K562 (cell line): ENCODE results near the gene CRACR2B. TPM values are rescaled to one million over a fixed set of nuclear protein-coding genes. Genes with fewer than 3 reads are reported as not detected.

Source experiments
- CBX5 ChIP-seq: IDR thresholded peaks from 2 replicates; pipeline ENCODE4 v1.6.1; 2014; ENCODE audit warnings: low read depth, borderline replicate concordance
- CC2D1A ChIP-seq: fragments of 450-650 bp; IDR thresholded peaks from 2 replicates; pipeline ENCODE4 v1.6.1; 2017; ENCODE audit warnings: mild to moderate bottlenecking
- FOXK2 ChIP-seq, 2 experiments: fragments of 450-650 bp; IDR thresholded peaks in 1 of 2; conservative IDR thresholded peaks in 1 of 2; 2 replicates each; pipeline ENCODE4 v1.6.1; 2016; ENCODE audit warnings: low read depth in 2 of 2, mild to moderate bottlenecking in 1 of 2
- FOXP1 ChIP-seq: sonication (generic); formaldehyde crosslinking; IDR thresholded peaks from 2 replicates; pipeline ENCODE4 v1.8.0; 2022; ENCODE audit warnings: mild to moderate bottlenecking, missing genetic modification reagents
- KAT2B ChIP-seq: IDR thresholded peaks from one replicate; pipeline ENCODE4 v1.6.1; 2012; ENCODE audit warnings: low read depth, mild to moderate bottlenecking, control low read depth, inconsistent platforms, low read length, moderate library complexity
- PML ChIP-seq: IDR thresholded peaks from 2 replicates; pipeline ENCODE4 v1.6.1; 2012; ENCODE audit warnings: low read length, inconsistent platforms
- RFX1 ChIP-seq: fragments of 450-650 bp; IDR thresholded peaks from 2 replicates; pipeline ENCODE4 v1.6.1; 2016; ENCODE audit warnings: mild to moderate bottlenecking, moderate library complexity
- TCF7L2 ChIP-seq: fragments of 150-350 bp; IDR thresholded peaks from 2 replicates; pipeline ENCODE4 v1.6.1; 2016; ENCODE audit warnings: low read depth, mild to moderate bottlenecking, low read length, moderate library complexity
- ZNF239 ChIP-seq: fragments of 250-450 bp; sonication (Bioruptor Pico); IDR thresholded peaks from 2 replicates; pipeline ENCODE4 v1.4.0; 2020; ENCODE audit warnings: mild to moderate bottlenecking
- ZNF507 ChIP-seq: conservative IDR thresholded peaks from 2 replicates; pipeline ENCODE4 v1.6.1; 2017; ENCODE audit warnings: missing genetic modification characterization, missing compliant biosample characterization
- polyA plus RNA-seq, 8 experiments: library from polyadenylated mRNA; depleted of rRNA in 4 of 8; stranded (reverse) in 5 of 8; unstranded in 3 of 8; fragments of >200 nt; fragmentation: Nextera tagmentation in 2 of 8; fragmentation: Illumina TruSeq in 1 of 8; extraction: Ambion mirVana in 2 of 8; extraction: Trizol in 1 of 8; gene quantifications; 2 replicates each; pipeline versions ENCODE4 v1.2.1 to v1.2.3, GENCODE V29; 2011 to 2014; ENCODE audit warnings: inconsistent platforms in 1 of 8, missing spikeins in 1 of 8
- total RNA-seq, 7 experiments: library from RNA; depleted of rRNA in 6 of 7; stranded (reverse); fragments of >200 nt in 6 of 7; fragmentation: Illumina TruSeq in 2 of 7; extraction: Trizol in 2 of 7; gene quantifications; 2 replicates each; pipeline versions ENCODE4 v1.2.1 to v1.2.3, GENCODE V29; 2011 to 2021; ENCODE audit warnings: low replicate concordance in 1 of 7
- TF ChIP-seq, protein P1 (sequence below): sonication (generic); formaldehyde crosslinking; IDR thresholded peaks from 2 replicates; pipeline ENCODE4 v1.8.1; 2023; ENCODE audit warnings: mild to moderate bottlenecking, missing genetic modification reagents
- TF ChIP-seq, protein P2 (sequence below): fragments of 250-450 bp; sonication (Bioruptor Pico); IDR thresholded peaks from 2 replicates; pipeline ENCODE4 v1.5.0; 2020; ENCODE audit warnings: mild to moderate bottlenecking, borderline replicate concordance
- TF ChIP-seq, protein P3 (sequence below), 2 experiments: fragments of 200-800 bp in 1 of 2; sonication (Bioruptor generic) in 1 of 2; sonication (generic) in 1 of 2; formaldehyde crosslinking in 1 of 2; IDR thresholded peaks in 1 of 2; conservative IDR thresholded peaks in 1 of 2; 2 replicates each; pipeline versions ENCODE4 v1.5.0 to v1.6.1; 2016 to 2020; ENCODE audit warnings: missing compliant biosample characterization in 1 of 2, missing genetic modification characterization in 1 of 2, missing genetic modification reagents in 1 of 2
- TF ChIP-seq, protein P4 (sequence below): sonication (generic); formaldehyde crosslinking; IDR thresholded peaks from 2 replicates; pipeline ENCODE4 v1.8.0; 2022; ENCODE audit warnings: missing genetic modification reagents, mild to moderate bottlenecking, moderate library complexity, borderline replicate concordance
- TF ChIP-seq, protein P5 (sequence below): sonication (generic); formaldehyde crosslinking; IDR thresholded peaks from 2 replicates; pipeline ENCODE4 v1.8.1; 2023; ENCODE audit warnings: missing genetic modification reagents, mild to moderate bottlenecking, borderline replicate concordance

CRACR2B gene
- total and polyA plus RNA-seq, 9 of the 15 experiments (the other 6 are each of a cell fraction or from before 2014, with no cell fraction given) = 0.10 to 51.0 (median 6.0) TPM

DNA sequence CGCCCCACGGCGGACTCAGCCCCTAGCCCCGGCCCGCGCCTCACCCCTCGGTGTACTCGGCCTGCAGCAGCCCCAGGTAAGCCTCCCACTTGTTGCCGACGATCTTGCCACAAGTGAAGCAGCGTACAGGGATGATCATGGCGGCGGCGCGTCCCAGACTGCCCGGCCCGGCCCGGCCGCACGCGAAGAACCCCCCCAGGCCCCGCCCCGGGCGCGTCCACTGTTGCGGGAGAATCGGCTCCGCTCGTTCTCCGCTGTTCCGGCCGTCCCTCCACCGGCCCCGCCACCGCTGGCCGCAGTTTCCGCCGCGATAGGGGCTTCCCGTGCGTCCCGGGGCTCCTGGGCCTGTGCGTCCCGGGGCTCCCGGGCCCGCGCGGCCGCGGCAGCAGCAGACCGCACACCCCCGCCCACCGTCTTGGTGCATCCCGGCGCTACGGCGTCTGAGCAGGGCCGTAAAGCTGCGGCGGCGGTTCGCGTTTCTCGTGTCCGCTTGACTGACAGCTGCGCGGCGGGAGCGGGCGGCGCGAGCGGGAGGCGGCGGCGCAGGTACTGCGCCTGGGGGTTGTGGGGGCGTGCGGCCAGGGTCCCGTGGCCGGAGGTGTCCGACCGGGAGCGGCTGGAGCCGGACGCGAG lies 14.8 kb downstream of the CRACR2B start, which contains the start of the genes POLR2L and TSPAN4 (continued):
- TF ChIP-seq, protein P1, sequence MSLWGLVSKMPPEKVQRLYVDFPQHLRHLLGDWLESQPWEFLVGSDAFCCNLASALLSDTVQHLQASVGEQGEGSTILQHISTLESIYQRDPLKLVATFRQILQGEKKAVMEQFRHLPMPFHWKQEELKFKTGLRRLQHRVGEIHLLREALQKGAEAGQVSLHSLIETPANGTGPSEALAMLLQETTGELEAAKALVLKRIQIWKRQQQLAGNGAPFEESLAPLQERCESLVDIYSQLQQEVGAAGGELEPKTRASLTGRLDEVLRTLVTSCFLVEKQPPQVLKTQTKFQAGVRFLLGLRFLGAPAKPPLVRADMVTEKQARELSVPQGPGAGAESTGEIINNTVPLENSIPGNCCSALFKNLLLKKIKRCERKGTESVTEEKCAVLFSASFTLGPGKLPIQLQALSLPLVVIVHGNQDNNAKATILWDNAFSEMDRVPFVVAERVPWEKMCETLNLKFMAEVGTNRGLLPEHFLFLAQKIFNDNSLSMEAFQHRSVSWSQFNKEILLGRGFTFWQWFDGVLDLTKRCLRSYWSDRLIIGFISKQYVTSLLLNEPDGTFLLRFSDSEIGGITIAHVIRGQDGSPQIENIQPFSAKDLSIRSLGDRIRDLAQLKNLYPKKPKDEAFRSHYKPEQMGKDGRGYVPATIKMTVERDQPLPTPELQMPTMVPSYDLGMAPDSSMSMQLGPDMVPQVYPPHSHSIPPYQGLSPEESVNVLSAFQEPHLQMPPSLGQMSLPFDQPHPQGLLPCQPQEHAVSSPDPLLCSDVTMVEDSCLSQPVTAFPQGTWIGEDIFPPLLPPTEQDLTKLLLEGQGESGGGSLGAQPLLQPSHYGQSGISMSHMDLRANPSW (CRISPR knock-in tag) = 0 out of 2 replicates have a peak, but pooled peaks have one; percentile 44
- TF ChIP-seq FOXP1 (CRISPR knock-in tag) = no peak
- no peak for TF ChIP-seq CBX5
- TF ChIP-seq, protein P2, sequence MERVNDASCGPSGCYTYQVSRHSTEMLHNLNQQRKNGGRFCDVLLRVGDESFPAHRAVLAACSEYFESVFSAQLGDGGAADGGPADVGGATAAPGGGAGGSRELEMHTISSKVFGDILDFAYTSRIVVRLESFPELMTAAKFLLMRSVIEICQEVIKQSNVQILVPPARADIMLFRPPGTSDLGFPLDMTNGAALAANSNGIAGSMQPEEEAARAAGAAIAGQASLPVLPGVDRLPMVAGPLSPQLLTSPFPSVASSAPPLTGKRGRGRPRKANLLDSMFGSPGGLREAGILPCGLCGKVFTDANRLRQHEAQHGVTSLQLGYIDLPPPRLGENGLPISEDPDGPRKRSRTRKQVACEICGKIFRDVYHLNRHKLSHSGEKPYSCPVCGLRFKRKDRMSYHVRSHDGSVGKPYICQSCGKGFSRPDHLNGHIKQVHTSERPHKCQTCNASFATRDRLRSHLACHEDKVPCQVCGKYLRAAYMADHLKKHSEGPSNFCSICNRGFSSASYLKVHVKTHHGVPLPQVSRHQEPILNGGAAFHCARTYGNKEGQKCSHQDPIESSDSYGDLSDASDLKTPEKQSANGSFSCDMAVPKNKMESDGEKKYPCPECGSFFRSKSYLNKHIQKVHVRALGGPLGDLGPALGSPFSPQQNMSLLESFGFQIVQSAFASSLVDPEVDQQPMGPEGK (CRISPR knock-in tag) = no peak
- TF ChIP-seq RFX1 = no peak
- TF ChIP-seq, protein P3, sequence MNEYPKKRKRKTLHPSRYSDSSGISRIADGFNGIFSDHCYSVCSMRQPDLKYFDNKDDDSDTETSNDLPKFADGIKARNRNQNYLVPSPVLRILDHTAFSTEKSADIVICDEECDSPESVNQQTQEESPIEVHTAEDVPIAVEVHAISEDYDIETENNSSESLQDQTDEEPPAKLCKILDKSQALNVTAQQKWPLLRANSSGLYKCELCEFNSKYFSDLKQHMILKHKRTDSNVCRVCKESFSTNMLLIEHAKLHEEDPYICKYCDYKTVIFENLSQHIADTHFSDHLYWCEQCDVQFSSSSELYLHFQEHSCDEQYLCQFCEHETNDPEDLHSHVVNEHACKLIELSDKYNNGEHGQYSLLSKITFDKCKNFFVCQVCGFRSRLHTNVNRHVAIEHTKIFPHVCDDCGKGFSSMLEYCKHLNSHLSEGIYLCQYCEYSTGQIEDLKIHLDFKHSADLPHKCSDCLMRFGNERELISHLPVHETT (CRISPR knock-in tag; conservative IDR thresholded peaks at IDR 0.05 in 1 of 2, IDR thresholded peaks at IDR 0.05 in 1 of 2) = no peak
- TF ChIP-seq, protein P4, sequence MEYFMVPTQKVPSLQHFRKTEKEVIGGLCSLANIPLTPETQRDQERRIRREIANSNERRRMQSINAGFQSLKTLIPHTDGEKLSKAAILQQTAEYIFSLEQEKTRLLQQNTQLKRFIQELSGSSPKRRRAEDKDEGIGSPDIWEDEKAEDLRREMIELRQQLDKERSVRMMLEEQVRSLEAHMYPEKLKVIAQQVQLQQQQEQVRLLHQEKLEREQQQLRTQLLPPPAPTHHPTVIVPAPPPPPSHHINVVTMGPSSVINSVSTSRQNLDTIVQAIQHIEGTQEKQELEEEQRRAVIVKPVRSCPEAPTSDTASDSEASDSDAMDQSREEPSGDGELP = peak; percentile 45
- peak; percentile 44; the same call in 1 of the 2 replicates for TF ChIP-seq PML
- TF ChIP-seq ZNF239 = 0 out of 2 replicates have a peak, but pooled peaks have one; percentile 15
- peak in 1 of 2 experiments; percentile 98; a peak in 2 of 4 replicates for TF ChIP-seq FOXK2 (conservative IDR thresholded peaks at IDR 0.05 in 1 of 2, IDR thresholded peaks at IDR 0.05 in 1 of 2; ENCODE audit: low read depth in 2 of 2)
- no peak for TF ChIP-seq KAT2B
- TF ChIP-seq CC2D1A = no peak
- TF ChIP-seq, protein P5, sequence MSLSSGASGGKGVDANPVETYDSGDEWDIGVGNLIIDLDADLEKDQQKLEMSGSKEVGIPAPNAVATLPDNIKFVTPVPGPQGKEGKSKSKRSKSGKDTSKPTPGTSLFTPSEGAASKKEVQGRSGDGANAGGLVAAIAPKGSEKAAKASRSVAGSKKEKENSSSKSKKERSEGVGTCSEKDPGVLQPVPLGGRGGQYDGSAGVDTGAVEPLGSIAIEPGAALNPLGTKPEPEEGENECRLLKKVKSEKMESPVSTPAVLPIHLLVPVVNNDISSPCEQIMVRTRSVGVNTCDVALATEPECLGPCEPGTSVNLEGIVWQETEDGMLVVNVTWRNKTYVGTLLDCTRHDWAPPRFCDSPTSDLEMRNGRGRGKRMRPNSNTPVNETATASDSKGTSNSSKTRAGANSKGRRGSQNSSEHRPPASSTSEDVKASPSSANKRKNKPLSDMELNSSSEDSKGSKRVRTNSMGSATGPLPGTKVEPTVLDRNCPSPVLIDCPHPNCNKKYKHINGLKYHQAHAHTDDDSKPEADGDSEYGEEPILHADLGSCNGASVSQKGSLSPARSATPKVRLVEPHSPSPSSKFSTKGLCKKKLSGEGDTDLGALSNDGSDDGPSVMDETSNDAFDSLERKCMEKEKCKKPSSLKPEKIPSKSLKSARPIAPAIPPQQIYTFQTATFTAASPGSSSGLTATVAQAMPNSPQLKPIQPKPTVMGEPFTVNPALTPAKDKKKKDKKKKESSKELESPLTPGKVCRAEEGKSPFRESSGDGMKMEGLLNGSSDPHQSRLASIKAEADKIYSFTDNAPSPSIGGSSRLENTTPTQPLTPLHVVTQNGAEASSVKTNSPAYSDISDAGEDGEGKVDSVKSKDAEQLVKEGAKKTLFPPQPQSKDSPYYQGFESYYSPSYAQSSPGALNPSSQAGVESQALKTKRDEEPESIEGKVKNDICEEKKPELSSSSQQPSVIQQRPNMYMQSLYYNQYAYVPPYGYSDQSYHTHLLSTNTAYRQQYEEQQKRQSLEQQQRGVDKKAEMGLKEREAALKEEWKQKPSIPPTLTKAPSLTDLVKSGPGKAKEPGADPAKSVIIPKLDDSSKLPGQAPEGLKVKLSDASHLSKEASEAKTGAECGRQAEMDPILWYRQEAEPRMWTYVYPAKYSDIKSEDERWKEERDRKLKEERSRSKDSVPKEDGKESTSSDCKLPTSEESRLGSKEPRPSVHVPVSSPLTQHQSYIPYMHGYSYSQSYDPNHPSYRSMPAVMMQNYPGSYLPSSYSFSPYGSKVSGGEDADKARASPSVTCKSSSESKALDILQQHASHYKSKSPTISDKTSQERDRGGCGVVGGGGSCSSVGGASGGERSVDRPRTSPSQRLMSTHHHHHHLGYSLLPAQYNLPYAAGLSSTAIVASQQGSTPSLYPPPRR (CRISPR knock-in tag) = peak; percentile 77; the same call in 1 of the 2 replicates
- TF ChIP-seq TCF7L2 = peak; percentile 89
- no peak for TF ChIP-seq ZNF507 (tag)
